NCI-H510A treated with DMSO at 0.1 percent for 48 hours (cell line): ENCODE data around the gene SLIT1.

ENCODE experiments used
- DNase-seq: peaks from one replicate; lab custom pipeline; 2025; lab: John Stamatoyannopoulos, UW

Gene SLIT1

DNA sequence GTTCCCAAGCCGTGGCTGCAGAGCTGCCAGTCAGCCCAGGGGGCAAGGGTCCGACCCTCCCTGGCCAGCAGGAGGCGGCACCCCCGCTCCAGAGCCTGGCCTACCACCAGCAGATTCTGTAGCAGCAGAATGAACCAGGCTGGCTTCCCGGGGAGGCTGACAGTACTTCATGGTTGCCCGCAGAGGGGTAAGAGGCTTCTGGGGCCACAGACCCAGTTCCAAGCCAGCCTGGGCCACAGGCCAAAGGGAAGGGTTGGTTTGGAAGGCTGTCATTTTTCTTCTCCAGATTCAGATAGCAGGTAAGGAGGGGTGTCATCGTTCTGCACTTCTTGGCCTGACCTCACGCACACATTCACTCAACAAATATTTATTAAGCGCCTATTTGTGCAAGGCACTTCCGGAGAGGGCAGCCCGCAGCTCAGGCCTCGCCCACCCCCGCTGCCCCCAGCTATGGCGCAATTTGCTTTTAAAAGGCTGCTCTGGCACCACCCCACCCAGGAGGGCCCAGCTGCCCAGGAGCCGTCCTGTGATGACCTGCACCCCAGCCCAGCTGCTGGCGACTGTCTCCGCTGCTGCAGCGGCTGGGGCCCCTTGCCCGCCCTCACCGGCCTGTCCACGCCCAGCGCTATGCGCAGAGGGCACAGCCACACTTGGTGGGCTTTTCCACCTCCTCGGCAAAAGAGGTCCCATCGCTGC lies 185.1 kb downstream of the SLIT1 start:
- peak; percentile 56 for DNase-seq

GRCh38 chr10:96999987-97000386 lies 185.8 kb downstream of the SLIT1 start:
- DNase-seq: no peak

- no peak for DNase-seq
Measured at GRCh38 chr10:96999337-96999736, 186.4 kb downstream of the SLIT1 start.

DNA sequence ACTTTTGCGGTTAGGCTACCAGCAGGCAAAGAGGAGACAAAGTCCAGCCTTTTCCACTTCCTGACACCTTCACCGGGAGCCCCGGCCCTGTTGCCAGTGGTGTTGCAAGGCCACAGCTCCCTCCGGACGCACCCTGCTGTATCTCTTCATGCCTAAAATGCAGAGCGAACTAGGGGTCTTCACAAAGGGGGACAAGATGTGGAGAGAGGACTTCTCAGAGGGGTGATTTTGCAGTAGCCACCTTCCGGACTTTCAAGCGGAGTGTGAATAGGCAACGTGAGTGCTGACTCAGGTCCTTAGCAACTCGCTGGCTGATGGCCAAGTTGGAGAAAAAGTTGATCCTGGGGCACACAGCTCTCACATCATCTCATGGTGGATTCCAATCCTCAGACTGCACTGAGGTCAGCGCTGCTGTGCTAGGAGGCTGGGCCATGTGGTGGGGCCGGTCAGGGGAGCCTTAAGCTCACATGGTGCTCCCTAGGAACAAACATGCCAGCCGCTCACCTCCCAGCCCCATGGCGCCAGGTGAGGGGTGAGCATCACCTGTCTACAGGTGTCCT lies 187.3 kb downstream of the SLIT1 start:
- peak; percentile 98 for DNase-seq

DNA sequence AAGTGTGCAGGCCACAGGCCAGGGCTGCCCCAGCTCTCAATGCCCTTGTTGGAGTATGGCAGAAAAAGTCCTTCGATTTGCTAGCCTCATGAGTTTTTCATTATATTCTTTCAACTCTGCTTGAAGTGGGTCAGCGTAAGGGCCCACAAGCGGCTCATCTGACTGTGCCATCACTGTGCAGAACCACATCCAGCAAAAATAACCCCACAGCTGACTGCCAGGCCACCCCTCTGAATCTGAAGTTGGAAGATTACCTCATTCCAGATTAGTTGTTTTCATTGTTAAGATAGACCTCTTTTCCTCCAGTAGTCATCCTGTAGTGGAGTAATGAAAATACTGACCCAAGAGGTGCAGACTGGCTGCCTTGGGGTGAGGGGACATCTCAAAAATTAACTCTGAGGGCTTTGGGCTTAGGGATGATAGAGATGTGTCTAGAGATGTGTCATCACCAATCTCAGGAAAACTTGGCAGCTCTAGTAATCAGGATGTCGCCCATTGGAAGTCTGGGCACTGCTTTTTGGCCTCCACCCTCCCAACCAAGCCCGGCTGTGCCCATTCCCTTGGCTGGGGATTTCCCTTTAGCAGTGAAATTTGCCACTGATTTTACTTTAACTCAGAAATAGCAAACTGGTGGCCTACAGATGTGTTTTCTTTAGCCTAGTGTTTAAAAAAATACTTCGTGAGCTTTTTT lies 189.3 kb downstream of the SLIT1 start:
- DNase-seq: no peak

DNA sequence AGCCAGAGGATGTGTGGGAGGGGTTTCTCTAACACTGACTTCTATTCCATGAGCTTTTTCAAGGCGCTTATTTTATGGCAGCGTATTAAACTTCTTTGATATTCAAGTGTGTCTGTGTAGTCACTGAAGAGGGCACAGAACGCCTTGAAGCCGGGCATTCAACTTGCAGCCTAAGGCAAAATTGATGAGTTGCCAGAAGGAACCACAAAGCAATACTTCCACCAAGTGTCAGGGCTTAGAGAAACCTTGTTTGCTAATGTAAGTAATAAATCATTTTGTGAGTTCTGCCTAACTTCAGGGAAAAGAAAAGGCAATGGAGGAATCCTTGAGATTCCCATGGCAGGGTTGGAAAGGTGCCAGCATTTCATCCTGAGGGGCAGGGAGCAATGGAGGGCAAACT lies 189.9 kb downstream of the SLIT1 start:
- peak; percentile 11 for DNase-seq

DNA sequence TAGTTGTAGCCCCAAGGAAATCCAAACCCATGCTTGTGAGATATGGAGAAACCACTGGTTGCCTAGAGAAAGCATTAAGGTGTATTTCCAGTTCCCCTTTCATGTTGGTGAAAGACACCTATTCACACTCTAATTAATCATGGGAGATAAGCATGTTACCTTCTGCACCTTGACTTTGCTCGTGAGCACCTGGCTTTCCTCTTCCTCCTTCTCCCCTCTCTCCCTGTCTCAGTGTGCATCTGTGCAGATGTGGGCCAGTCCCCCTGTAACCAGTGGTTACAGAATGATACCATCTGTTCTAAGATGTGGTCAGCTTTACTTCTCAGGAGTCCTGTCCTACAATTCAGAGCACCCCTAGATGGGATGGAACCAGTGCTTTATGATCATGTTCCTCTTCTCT lies 193.0 kb downstream of the SLIT1 start:
- DNase-seq: no peak

DNA sequence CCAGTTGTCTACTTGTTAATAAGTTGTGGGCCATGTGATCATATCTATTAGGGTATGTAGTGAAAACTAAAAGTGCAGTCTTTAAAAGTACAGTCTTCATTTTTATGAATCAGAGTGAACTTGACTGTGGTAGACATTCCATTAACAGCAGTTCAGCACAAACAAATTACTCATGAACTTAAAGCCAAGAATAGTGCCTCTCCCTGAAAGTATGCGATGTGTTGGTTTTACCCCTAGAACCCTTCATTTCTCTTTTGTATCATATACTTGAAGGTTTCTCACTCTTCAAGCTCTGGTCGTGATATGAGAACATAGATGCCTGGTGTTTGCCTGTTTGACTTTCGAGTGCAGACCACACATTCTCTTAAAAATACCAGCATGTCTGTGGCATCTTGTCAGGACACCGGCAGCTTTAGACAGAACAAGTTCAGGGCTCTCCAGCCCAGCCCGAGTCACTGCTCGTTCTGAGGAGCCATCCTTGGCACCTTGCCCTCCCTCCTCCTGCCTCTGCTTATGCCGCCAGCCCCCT lies 194.4 kb downstream of the SLIT1 start:
- no peak for DNase-seq

- no peak for DNase-seq
Measured at GRCh38 chr10:96988426-96988825, 197.3 kb downstream of the SLIT1 start.

GRCh38 chr10:96987842-96988175 lies 197.9 kb downstream of the SLIT1 start:
- no peak for DNase-seq

DNA sequence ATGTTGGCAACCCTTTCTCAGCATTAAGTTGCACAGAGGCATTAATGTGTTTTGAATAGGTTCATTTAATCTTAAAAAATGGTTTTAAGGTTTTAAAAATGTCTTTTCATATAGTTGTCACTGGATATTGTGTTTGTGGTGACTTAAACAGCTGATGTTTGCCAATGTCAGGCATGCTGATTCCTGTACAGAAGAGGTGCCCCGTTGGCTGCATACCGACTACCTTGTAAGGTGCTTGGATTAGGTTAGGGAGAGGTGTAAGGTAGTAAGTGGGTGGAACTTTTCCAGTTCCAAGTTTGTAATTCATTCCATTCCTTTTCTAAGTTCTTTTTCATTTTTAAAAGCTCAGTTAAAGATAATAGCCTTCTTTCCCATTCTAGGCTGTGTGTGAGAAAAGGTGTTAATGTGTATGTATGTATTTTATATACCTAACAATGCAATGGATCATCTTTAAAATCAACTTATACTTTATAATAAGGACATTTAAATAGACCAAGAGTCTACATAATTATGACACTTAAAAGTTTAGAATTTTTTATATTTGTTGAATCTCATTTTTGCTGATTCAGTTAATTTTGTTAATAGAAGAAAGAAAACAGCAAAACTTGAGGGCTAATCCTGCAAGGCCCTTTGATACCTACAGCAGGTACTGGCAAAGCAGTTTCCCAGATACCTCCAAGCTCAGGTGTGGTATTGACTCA lies 198.5 kb downstream of the SLIT1 start:
- DNase-seq: no peak

DNA sequence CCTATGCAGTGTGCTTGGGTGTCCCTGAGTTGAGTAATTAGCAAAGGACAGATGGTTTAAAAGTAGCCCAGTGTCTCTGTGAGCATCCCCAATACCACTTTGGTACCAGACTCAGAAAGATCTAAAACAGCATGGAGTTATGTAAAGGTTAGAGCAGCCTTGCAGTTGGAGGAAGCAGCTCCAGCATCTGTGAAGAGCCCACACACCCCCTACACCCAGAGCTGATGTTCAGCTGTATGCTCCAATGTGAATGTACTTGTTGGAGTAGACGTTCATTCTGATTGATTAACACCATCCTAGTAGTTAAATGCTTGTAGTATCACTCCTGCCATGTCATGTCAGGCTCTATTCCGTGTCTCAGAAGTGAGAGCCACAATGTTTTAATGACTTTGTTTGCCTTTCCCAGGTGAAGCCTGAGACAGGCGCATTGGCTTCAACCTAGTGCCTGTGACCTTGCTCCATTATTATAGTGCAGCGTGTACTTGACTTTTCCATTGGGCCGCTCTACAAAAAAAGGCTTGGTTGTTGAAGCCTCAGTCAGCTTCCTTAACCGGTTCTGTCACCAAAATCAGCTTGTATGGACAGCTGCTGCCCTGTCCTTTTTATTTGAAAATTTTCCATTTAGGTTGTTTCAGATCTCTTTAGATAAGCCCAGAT lies 199.4 kb downstream of the SLIT1 start:
- peak; percentile 12 for DNase-seq

- DNase-seq: no peak
Measured at GRCh38 chr10:96984541-96985131, 201.1 kb downstream of the SLIT1 start.

GRCh38 chr10:96982149-96982930 lies 203.4 kb downstream of the SLIT1 start:
- DNase-seq: no peak

DNA sequence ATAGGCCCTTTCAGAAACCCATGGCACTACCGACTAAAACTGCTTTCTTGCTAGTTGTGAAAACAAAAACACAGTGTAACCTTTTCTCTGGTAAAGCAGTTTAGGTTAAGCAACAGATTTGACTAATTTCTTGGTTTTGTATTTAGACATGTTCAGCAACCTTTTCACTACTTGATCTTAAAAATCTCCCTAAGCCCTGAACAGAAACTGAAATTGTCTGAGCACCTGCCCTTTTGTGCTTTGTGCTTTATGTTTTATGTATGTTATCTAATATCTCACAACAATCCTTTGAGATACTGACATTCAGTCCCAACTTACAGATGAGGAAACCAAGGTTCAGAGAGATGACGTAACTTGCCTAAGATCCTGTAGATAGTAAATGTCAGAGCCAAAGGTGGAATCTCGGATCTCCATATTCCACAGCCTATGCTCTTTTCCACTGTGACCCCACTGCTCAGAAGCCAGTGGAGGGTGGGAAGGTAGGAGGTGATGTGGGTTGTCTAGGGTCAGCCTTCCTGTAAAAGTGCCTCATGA lies 207.1 kb downstream of the SLIT1 start:
- DNase-seq: no peak

GRCh38 chr10:96975136-96975535 lies 210.6 kb downstream of the SLIT1 start:
- no peak for DNase-seq

DNA sequence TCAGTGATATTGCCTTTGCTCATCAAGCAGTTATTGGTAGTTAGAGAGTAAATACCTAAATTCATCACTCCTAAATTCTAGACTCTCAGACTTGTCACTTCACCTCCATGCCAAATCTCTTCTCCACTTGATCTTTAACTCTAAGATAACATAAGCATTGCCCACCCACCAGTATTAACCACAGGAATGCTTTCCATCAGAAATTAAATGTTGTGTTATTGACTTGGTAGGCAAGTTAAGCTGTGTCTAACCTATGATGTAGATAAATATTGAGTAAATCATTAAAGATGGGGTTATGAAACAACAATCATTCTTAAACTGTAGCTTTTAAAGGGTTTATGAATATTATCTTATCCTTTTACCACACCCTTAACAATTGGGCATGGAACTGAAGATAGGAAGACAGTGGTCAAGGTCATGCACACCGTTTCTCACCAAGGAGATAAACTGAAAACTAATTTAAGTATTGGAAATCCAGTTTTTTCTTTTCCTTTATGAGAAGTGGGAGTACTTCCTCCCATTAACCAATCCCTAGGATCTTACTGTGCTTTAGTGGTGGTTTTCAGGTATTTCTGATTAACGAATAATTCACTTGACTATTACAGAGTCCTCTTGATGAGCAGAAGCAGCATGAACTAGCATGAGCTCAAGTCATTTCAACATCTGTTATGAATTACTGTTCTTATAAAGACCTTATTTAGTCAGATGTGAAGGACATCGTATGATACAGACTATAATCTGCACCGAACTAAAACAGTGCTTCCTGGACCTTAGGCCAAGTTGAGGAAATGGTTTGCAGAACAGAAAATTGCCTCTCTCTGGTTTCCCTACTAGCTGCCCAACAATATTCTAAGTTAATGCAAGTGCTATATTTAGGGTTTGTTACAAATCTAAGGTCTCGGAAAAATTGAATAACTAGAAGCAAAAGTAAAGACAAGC lies 211.7 kb downstream of the SLIT1 start:
- DNase-seq: no peak

GRCh38 chr10:96972264-96972663 lies 213.5 kb downstream of the SLIT1 start:
- DNase-seq: no peak

GRCh38 chr10:96971324-96971723 lies 214.4 kb downstream of the SLIT1 start:
- peak; percentile 17 for DNase-seq
